PFSK-1 (cell line): ENCODE measurements around the gene DDX18.

Experiments
- FOXP2 ChIP-seq: optimal IDR thresholded peaks from 2 replicates; pipeline ENCODE3; 2011; ENCODE audit warnings: borderline replicate concordance, control low read depth, inconsistent platforms; ENCODE audit not compliant: insufficient read depth; ENCODE audit errors: extremely low read length, extremely low read depth
- POLR2AphosphoS5 ChIP-seq: IDR thresholded peaks from 2 replicates; pipeline ENCODE4 v1.6.1; 2012; ENCODE audit warnings: low read depth, mild to moderate bottlenecking, control low read depth, low read length, moderate library complexity
- REST ChIP-seq, 2 experiments: IDR thresholded peaks; 2 replicates each; pipeline versions ENCODE4 v1.6.1 to v1.8.0; 2011 to 2012; ENCODE audit warnings: low read depth in 2 of 2, low read length in 2 of 2, control low read depth in 1 of 2, inconsistent platforms in 1 of 2, mild to moderate bottlenecking in 1 of 2, moderate library complexity in 1 of 2; ENCODE audit not compliant: insufficient read depth in 1 of 2
- SIN3A ChIP-seq: IDR thresholded peaks from 2 replicates; pipeline ENCODE4 v1.6.1; 2012; ENCODE audit warnings: mild to moderate bottlenecking, low read length, moderate library complexity, borderline replicate concordance; ENCODE audit not compliant: insufficient read depth
- TAF1 ChIP-seq: IDR thresholded peaks from 2 replicates; pipeline ENCODE4 v1.6.1; 2012; ENCODE audit warnings: low read length, control low read depth, borderline replicate concordance; ENCODE audit not compliant: insufficient read depth

DDX18 gene

GRCh38 chr2:117859924-117860647, 45.6 kb downstream of the DDX18 start:
- TF ChIP-seq SIN3A (no peak), POLR2AphosphoS5 (no peak), TAF1 (no peak), REST (IDR thresholded peaks at IDR 0.05; ENCODE audit: insufficient read depth in 1 of 2, low read depth in 2 of 2, low read length in 2 of 2) (no peak), FOXP2 (no peak)

- TF ChIP-seq REST (IDR thresholded peaks at IDR 0.05; ENCODE audit: insufficient read depth in 1 of 2, low read depth in 2 of 2, low read length in 2 of 2), result no peak
- no peak for TF ChIP-seq SIN3A
- no peak for TF ChIP-seq FOXP2
- TF ChIP-seq POLR2AphosphoS5, result no peak
- no peak for TF ChIP-seq TAF1
Measured at GRCh38 chr2:117862459-117862858, 48.0 kb downstream of the DDX18 start.

GRCh38 chr2:117875786-117876185, 61.3 kb downstream of the DDX18 start:
- TF ChIP-seq POLR2AphosphoS5 (no peak), FOXP2 (no peak), TAF1 (no peak), REST (IDR thresholded peaks at IDR 0.05; ENCODE audit: insufficient read depth in 1 of 2, low read depth in 2 of 2, low read length in 2 of 2) (no peak)

GRCh38 chr2:117879003-117879402, 64.5 kb downstream of the DDX18 start:
- TF ChIP-seq SIN3A (no peak), TAF1 (no peak), POLR2AphosphoS5 (no peak), FOXP2 (no peak), REST (IDR thresholded peaks at IDR 0.05; ENCODE audit: insufficient read depth in 1 of 2, low read depth in 2 of 2, low read length in 2 of 2) (no peak)
